Measurements from ENCODE around the gene TRDN.
A peak's percentile ranks its signal among the peaks of the same experiment; 100 is the strongest.
"Not testable (repeated sequence)": the region's sequence is repeated elsewhere in the genome, so short reads cannot be mapped to it uniquely, and the experiment has no call there.

TRDN gene

DNA sequence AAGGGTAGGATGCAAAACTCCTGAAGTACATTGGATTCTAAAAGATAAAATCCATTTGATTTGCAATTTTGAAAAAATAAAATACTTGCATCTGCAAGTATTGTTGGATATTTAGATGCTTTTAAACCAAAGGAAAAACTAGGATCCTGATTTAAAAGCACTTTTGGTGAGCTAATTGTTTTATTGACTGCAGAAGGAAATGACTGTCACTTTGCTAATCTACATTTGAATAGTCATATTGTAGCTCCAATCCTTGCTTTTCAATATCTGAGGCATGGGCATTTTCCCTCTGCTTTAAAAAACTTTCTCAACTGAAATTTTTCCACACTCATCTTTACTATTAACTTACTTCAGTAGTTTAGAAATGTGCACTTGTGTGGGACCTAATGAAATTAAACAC lies 74.1 kb downstream of the TRDN start:
- no peak for DNase-seq (ENCODE audit: low read depth)

DNA sequence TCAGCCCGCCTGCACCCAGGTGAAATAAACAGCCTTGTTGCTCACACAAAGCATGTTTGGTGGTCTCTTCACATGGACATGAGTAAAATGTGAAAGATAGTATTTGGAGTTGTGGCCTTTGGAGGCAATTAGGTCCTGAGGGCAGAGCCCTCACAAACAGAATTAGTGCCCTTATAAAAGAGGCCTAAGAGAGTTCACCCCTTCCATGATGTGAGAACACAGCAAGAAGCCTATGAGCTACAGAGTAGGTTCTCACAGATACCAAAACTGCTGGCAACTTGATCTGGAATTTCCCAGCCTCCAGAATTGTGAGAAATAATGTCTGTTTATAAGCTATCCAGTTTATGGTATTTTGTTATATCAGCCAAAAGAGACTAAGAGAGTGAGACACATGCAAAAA lies 74.5 kb downstream of the TRDN start:
- no peak for DNase-seq (ENCODE audit: low read depth)

GRCh38 chr6:123559816-123560215 lies 76.9 kb downstream of the TRDN start:
- DNase-seq (ENCODE audit: low read depth): not testable (repeated sequence)

GRCh38 chr6:123557474-123557873 lies 79.3 kb downstream of the TRDN start:
- not testable (repeated sequence) for DNase-seq (ENCODE audit: low read depth)

DNA sequence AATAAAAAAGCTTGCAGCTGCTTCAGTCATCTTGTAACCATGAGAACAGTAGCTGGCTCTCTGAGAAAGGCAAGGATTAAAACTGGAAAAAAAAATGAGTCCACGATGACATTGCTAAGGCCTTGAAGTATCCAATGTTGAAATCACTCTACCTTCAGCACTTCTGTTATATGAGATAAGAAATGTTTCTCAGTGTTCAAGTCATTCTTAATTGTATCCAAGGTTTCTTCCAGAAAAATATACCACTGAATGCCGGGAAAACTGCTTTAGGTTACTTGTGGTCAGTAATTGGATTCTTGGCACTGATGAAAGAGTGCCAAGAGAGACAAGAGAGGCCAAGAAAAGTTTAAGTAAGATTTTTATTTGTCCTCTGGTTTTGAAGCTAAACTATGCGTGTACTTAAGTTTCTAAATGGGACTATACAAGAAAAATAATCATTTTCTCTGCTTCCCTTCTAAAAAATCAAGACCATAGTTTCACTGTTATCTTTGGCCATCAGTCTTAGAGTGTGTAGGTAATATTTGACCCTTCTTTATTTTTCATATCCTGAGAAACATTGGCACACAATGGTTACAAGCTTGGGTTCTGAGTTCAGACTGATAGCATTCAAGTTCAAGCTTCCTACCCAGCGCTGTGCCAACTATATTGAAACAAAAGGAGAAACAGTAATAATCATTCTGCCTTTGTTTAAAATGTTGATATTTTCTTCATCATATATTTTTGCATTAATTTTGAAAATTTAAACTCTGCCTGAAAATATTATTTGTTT lies 84.6 kb downstream of the TRDN start:
- peak; percentile 53 for DNase-seq (ENCODE audit: low read depth)

- no peak for DNase-seq (ENCODE audit: low read depth)
Measured at GRCh38 chr6:123550052-123550617, 86.6 kb downstream of the TRDN start.

GRCh38 chr6:123549476-123549875 lies 87.3 kb downstream of the TRDN start:
- DNase-seq (ENCODE audit: low read depth): no peak

DNA sequence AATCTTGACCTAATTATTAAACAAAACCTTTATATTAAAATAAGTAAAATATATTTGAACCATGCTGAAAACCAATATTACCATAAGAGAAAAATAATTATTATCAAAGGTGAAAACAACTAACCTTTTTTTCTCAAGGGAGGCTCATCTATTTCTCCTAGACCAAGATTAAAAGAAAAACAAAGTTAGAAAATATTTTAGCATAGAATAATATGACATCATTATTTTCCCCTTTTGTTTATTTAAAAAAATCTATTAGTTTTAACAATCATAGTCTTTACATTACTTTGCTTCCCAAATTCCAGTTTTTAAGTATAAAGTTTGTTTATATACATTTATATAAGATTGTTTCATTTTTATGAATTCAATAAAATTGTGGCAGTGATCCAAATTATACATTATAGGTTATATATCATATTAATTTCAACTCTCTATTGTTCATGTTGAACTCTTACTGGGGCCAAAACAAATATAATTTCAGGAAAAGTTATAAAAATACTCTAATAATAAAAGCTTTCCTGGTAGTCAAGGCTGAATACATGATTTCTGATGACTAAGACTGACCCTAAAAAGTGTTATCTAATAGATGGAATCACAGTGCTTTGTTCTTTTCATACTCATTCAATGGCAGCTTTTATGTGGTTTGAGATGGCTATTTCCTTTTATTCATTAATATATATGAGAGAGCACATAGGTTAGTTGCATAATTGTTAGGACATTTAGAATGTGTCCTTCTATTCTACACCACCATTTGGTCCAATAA lies 89.4 kb downstream of the TRDN start:
- DNase-seq (ENCODE audit: low read depth): no peak

DNA sequence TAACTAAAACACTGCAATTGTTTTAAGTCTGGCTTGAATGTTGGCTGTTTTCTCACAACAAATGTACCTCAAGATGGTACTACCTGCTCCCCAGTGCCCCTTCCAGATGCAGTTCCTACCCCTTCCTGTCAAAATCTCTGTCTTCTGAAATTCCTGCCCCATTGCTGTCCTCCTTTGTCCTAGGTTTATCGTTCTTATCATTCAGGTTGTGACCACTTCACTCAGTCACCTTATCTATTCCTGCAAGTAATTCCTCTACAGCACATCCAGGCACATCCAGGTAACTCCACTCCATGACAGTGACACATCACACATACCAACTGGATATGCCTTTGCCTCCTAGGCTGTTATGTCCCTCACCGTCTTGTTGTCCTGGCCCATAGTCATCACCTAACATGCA lies 90.2 kb downstream of the TRDN start:
- DNase-seq (ENCODE audit: low read depth): no peak

GRCh38 chr6:123541462-123541861 lies 95.3 kb downstream of the TRDN start:
- no peak for DNase-seq (ENCODE audit: low read depth)

- DNase-seq (ENCODE audit: low read depth): no peak
Measured at GRCh38 chr6:123533862-123534648, 102.7 kb downstream of the TRDN start.

DNA sequence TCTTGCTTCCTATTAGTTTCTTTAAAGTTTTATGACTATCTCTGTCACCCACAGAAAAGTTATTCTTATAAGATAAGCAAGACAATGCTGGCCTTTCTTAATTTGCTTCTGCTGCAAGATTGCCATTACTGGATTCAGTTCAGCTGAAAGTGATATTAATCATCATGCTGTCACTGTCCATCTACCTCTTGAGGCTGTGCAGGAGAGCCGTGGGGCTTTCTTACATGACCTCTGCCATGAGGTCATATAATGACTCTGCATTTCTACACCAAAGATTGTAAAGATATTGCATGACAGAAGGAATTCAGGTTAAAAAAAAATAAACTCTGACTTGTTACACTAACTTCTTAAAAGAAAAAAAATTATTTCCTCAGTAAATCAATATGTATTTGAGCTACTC lies 106.9 kb downstream of the TRDN start:
- DNase-seq (ENCODE audit: low read depth): peak; percentile 49

- DNase-seq (ENCODE audit: low read depth): no peak
Measured at GRCh38 chr6:123529058-123529457, 107.7 kb downstream of the TRDN start.

DNA sequence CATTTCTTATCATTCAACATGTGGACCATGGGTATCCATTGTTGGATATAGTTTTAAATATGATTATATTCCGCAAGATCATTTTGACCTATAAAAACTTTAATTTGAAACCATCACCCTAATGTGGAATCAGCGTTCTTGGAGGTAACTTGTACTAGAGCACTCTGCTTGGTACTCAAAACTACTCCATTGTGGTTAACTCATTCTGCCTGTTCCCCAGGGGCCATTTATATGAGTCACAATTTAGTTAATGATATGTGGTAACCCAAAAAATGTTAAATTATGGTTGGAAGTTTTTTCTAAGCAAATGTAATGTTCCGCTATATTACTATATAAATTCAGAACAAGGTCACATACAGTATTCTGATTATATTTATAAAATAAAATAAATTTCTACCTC lies 109.3 kb downstream of the TRDN start:
- DNase-seq (ENCODE audit: low read depth): peak; percentile 21

- DNase-seq (ENCODE audit: low read depth): no peak
Measured at GRCh38 chr6:123526128-123526527, 110.6 kb downstream of the TRDN start.

DNA sequence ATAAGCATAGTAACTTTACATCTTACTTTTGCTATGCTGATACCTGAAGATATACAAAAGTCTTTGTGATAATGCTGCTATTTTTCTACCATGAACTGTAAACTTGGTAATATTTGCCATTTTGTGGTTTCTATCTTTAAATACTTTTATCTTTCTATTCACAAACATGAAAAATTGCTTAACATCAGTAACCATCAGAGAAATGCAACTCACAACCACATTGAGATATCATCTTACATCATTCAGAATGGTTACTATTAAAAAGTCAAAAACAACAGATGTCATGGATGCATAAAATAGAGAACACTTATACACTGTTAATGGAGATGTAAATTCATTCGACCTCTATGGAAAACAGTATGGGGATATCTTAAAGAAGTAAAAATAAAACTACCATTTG lies 112.0 kb downstream of the TRDN start:
- peak; percentile 54 for DNase-seq (ENCODE audit: low read depth)

DNA sequence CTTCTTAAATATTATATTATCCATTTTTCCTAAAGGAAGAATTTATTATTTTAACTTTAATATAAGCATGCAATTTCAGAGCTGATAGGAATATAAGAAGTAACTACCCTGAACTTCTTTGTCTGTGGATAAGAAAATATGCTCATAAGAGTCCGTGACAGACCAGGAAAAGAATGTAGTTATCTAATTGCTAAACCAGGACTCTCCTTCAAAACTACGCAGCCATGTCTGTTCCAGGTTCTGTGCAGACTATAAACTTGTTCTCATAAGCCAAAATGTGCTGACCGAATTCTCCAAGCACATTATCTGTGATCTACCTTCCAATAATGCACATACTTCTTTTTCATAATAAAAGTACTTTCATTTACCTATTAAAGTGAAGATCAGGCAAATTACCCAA lies 116.5 kb downstream of the TRDN start:
- DNase-seq (ENCODE audit: low read depth): peak; percentile 69

GRCh38 chr6:123519189-123519505 lies 117.6 kb downstream of the TRDN start:
- no peak for DNase-seq (ENCODE audit: low read depth)

GRCh38 chr6:123518441-123519188 lies 118.1 kb downstream of the TRDN start:
- no peak for DNase-seq (ENCODE audit: low read depth)

DNA sequence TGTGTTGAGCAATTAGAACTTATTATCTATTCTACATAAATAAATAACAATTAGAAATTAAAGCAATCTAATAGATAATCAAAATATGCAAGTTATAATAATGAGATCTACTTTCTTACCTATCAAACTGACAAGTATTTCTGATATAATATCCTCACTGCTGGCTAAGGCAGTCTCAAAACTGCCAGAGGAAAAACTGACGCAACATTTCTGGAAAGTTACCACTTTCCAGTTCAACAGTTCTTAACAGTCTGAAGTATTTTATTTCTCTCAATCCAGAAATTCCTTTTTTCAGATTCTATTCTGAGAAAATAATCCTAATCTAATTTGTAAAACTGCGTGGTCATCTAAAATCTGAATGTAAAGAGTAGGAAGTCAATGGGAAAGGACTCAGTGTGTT lies 121.0 kb downstream of the TRDN start:
- no peak for DNase-seq (ENCODE audit: low read depth)

- DNase-seq (ENCODE audit: low read depth): peak; percentile 52
Measured at GRCh38 chr6:123509112-123509511, 127.6 kb downstream of the TRDN start.

GRCh38 chr6:123508290-123508689 lies 128.5 kb downstream of the TRDN start:
- DNase-seq (ENCODE audit: low read depth): no peak

All from amniotic epithelial cell (primary cell).